Smooth muscle cell of the coronary artery (primary cell): ENCODE measurements around the gene SLC41A2. TPM values are rescaled to one million over a fixed set of nuclear protein-coding genes. Genes with fewer than 3 reads are reported as not detected.

Experiments
- total RNA-seq: library from RNA; depleted of rRNA; stranded (reverse); fragments of >200 nt; gene quantifications from 2 replicates; pipeline ENCODE4 v1.2.3, GENCODE V29; 2014; ENCODE audit warnings: low replicate concordance

SLC41A2 gene, protein sequence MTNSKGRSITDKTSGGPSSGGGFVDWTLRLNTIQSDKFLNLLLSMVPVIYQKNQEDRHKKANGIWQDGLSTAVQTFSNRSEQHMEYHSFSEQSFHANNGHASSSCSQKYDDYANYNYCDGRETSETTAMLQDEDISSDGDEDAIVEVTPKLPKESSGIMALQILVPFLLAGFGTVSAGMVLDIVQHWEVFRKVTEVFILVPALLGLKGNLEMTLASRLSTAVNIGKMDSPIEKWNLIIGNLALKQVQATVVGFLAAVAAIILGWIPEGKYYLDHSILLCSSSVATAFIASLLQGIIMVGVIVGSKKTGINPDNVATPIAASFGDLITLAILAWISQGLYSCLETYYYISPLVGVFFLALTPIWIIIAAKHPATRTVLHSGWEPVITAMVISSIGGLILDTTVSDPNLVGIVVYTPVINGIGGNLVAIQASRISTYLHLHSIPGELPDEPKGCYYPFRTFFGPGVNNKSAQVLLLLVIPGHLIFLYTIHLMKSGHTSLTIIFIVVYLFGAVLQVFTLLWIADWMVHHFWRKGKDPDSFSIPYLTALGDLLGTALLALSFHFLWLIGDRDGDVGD
- total RNA-seq: 6.7 and 20.2 TPM in 2 replicates

DNA sequence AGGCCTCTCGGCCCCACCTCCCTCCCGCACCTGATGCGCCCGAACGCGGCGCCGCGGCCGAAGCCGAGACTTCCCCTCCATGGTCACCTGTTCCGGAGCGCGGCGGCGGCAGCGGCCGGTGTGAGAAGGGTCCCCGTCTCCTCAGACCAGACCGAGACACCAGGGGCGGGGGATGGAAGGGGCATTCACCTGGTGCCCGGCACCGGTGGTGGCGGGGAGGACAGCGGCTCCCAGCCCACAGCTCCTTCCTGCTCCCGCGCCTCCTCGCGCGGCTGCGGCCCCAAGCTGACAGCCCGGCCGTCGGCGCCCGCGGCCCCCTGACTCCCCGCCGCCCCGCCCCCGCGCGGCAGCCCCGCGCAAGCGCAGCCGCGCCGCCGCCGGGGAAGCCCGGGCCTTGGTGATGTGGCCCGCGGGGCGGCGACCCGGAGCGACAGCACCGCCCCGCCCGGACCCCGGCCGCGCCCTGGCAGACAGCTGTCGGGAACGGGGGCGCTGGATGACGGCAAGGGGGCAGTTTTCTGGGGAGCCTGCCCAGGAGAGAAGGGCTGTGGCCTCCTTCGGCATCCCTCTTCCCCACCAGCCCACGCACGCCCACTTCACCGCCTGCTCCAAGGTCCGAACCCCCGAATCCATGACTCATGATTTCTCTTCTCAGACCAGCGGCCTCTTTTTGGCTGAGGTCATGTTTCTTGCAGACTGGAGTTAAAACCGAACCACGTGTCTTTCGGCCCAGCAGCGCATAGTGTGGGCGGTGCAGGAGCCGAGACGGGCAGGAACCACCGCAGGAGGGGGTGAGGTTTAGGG lies at the start of gene SLC41A2:
SLC41A2 (minus strand) TSS at position 290 of the 804 bp plus-strand sequence. CDS start 29,763 bp downstream, outside the sequence.

DNA sequence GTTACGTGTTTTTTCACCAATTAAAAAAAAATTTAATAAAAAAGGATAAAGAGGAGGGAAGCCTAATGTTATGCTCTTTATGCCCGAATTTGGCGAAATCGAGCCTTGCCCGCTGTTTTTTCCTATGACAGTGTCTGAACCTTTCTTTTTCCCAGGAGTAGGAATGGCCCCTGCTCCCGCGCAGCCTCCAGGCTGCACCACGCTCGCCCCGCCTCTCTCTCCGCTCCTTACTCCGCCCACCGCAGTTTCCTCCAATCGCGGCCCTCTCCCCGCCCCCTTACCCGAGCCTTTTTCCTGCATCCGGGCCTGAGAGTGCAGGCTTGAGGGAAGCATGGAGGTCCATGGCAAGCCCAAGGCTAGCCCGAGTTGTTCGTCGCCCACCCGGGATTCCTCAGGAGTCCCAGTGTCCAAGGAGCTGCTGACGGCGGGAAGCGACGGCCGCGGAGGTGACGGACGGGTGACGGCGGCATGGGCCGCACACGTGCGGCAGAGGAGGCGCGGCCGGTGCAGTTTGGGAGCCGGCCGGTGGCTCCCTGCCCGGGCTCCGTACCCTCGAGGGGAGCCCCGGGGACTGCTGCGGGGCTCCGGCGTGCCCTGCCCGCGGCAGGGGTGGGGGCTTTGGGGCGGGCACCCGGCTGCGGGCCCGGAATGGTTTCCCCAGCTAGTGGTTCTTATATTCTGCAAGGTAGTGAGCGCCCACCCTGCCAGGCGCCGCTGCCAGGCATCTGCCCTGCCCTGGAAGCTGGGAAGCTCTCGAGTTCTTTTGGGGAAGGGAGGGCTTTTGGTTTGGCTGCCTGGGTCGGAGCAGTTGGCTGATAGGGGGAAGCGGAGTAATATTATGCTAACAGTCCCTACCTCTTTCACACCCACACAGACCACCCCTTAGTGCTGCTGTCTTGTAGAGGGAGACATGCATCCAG lies 28.2 kb upstream of the SLC41A2 start, which contains the start of gene NOPCHAP1:
NOPCHAP1 (plus strand) TSS at position 295 of the 920 bp plus-strand sequence; CDS start at position 332, 37 bp downstream.

Other genes with a start within 250 kb of the SLC41A2 start
- gene NOPCHAP1, start 28.0 kb upstream of the SLC41A2 start, total RNA-seq: 8.3 and 34.0 TPM in 2 replicates
- gene ALDH1L2, start 126.2 kb upstream of the SLC41A2 start, total RNA-seq: 20.4 and 40.1 TPM in 2 replicates
- 45.0 and 55.8 TPM in 2 replicates for gene WASHC4, start 149.4 kb upstream of the SLC41A2 start, total RNA-seq